Measurements from ENCODE around the gene GDPD4. TPM values are rescaled to one million over a fixed set of nuclear protein-coding genes. Genes with fewer than 3 reads are reported as not detected.

The GDPD4 gene
- total and polyA plus RNA-seq, 10 of the 15 experiments (the other 5 are each of a cell fraction or from before 2014, with no cell fraction given), result 0.23 TPM; not detected in 9

GRCh38 chr11:77209663-77210062, 91.8 kb downstream of the GDPD4 start (continued):
- TF ChIP-seq ZSCAN29 (IDR thresholded peaks at IDR 0.05), result no peak

GRCh38 chr11:77208535-77208934, 93.0 kb downstream of the GDPD4 start:
- H3K27ac ChIP-seq (ENCODE audit: control insufficient read depth, insufficient read depth), result no peak overlapping the region
- no peaks in the 10 kb centered on the region for H4K20me1 ChIP-seq (ENCODE audit: control insufficient read depth, insufficient read depth)
- H3K36me3 ChIP-seq (ENCODE audit: control insufficient read depth in 2 of 2, insufficient read depth in 2 of 2, low read length in 1 of 2), result no peaks in the 10 kb centered on the region
- in situ Hi-C loops (cut with MboI), result no loop called here
- ChIA-PET RAD21 (ENCODE audit: unreplicated experiment) (no interaction called here), SMC1A (ENCODE audit: uncharacterized antibody, unreplicated experiment) (no interaction called here), CTCF (no interaction called here), POLR2A (no interaction called here)
- DNase-seq (ENCODE audit: low read depth, low spot score) (no peak), ATAC-seq (no peak), FAIRE-seq (no peak)
- intact Hi-C loops (cut with micrococcal nuclease; ENCODE audit: unreplicated experiment), result no loop called here
- H3K4me3 ChIP-seq, result no peak overlapping the region
- no peak overlapping the region for H3K4me2 ChIP-seq (ENCODE audit: control insufficient read depth, insufficient read depth)
- H3K9ac ChIP-seq (ENCODE audit: control insufficient read depth, insufficient read depth, low read length), result no peak overlapping the region
- H3K79me2 ChIP-seq (ENCODE audit: control insufficient read depth, insufficient read depth, low read length), result no peaks in the 10 kb centered on the region
- H2AFZ ChIP-seq (ENCODE audit: control insufficient read depth, low read depth, low read length), result no peak overlapping the region
- H3K4me1 ChIP-seq (ENCODE audit: control insufficient read depth, insufficient read depth, low read length), result no peaks in the 10 kb centered on the region
- H3K27me3 ChIP-seq (replicated peaks in 1 of 2; ENCODE audit: control insufficient read depth in 2 of 2, insufficient read depth in 2 of 2, low read length in 1 of 2), result no peaks in the 10 kb centered on the region; a peak in 1 of 4 replicates
- WGBS (ENCODE audit: insufficient coverage, insufficient replicate concordance, low lambda C conversion rate, missing lambda C conversion rate), result 8% methylated on average over 10 of the region's 11 CpGs
- BruUV-seq (replicated peaks), result no TSS peak
- H3K9me3 ChIP-seq (replicated peaks; ENCODE audit: control insufficient read depth, insufficient read depth, low read length), result no peaks in the 10 kb centered on the region
- TF ChIP-seq ZBTB40 (IDR thresholded peaks at IDR 0.05; ENCODE audit: borderline replicate concordance) (no peak), HDGF (IDR thresholded peaks at IDR 0.05) (no peak), MAX (IDR thresholded peaks at IDR 0.05; ENCODE audit: low read depth, low read length) (no peak), FOS (IDR thresholded peaks at IDR 0.05; ENCODE audit: borderline replicate concordance, extremely low read depth, insufficient read length) (no peak), EP300 (IDR thresholded peaks at IDR 0.05; ENCODE audit: borderline replicate concordance in 1 of 2, control insufficient read depth in 1 of 2, low read depth in 2 of 2, low read length in 2 of 2) (no peak), CBFB (IDR thresholded peaks at IDR 0.05; ENCODE audit: low read depth) (no peak), E4F1 (IDR thresholded peaks at IDR 0.05; ENCODE audit: borderline replicate concordance, partially characterized antibody) (no peak), SMAD5 (IDR thresholded peaks at IDR 0.05; ENCODE audit: low read depth) (no peak), ZNF687 (IDR thresholded peaks at IDR 0.05) (no peak), KAT2A (conservative IDR thresholded peaks at IDR 0.05; ENCODE audit: control insufficient read depth, low read depth, low read length) (no peak), NR2C1 (IDR thresholded peaks at IDR 0.05) (no peak), SP1 (IDR thresholded peaks at IDR 0.05; ENCODE audit: low read depth, low read length) (no peak)

All from GM12878 (cell line).